Hematopoietic multipotent progenitor cell treated with erythropoietin and hydrocortisone succinate and interleukin-3 and kit ligand, for 8 days (in vitro differentiated cells): Measurements from ENCODE around the gene QRICH2.
"Not testable (repeated sequence)": the region's sequence is repeated elsewhere in the genome, so short reads cannot be mapped to it uniquely, and the experiment has no call there.

Source experiments
- DNase-seq: peaks from one replicate; pipeline ENCODE4 v3.0.0-alpha.2; 2015

The QRICH2 gene

DNA sequence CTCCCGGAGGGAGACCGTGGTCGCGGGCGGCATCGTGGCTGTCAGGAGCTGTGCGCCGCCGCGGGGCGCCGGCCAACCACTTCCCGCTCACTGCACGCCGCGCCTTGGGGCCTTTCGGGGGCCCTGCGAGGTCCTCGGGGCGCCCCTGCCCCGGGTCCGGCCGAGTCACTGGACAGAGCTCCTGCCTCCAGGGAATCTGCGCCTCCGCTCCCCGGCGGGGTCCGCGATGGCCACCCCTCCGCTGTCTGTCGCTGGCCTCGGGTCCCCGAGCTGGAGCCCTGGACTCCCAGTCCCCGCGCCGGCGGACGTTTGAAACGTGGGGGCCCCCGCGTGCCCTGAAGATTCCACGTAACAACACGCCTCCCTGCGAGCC is at the start of gene QRICH2:
QRICH2 (minus strand) TSS at position 311 of the 373 bp plus-strand sequence; CDS start at position 33, 278 bp downstream.
- DNase-seq: no peak

DNA sequence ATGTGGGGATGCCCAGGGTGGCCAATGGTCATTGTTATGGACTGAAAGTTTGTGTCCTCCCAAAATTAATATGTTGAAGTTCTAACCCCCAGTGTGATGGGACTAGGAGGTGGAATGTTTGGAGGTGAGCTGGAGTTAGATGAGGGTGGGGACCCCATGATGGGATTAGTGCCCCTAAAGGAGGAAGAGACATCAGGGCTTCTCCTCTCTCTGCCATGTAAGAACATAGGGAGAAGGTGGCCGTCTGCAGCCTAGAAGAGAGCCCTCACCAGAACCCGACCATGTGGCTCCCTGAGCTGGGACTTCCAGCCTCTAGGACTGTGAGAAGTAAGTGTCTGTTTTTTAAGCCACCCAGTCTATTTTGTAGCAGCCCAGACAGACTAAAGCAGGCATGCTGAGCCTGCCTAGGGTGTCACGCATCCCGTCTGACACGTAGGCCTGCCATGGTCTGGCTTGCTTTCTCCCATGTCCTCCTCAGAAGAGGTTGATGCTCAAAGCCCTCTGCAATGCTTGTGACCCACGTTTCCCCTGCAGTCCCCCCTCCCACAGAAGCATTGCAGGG is 49.6 kb upstream of the QRICH2 start:
- DNase-seq: no peak

DNA sequence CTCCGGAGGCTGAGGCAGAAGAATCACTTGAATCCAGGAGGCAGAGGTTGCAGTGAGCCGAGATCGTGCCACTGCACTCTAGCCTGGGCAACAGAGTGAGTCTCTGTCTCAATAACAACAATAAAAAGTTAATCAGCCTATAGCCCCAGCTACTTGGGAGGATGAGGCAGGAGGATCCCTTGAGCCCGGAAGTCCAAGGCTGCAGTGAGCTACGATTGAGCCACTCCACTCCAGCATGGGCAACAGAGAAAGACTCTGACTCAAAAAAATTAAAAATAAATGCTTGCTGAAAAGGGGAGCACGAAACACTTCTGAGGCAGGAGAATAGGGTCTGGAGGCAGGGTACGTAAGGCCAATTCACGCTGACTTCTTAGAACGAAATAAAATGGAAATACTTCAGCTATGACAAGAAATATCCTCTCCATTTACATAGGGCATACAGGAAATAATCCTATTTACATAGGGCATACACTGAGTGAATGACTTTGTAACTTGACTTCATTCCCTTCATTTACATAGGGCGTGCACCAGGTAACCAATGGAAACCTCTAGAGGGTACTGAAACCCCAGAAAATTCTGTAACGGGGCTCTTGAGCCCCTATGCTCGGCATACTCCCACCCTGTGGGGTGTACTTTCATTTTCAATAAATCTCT is 48.9 kb upstream of the QRICH2 start:
- no peak for DNase-seq

DNA sequence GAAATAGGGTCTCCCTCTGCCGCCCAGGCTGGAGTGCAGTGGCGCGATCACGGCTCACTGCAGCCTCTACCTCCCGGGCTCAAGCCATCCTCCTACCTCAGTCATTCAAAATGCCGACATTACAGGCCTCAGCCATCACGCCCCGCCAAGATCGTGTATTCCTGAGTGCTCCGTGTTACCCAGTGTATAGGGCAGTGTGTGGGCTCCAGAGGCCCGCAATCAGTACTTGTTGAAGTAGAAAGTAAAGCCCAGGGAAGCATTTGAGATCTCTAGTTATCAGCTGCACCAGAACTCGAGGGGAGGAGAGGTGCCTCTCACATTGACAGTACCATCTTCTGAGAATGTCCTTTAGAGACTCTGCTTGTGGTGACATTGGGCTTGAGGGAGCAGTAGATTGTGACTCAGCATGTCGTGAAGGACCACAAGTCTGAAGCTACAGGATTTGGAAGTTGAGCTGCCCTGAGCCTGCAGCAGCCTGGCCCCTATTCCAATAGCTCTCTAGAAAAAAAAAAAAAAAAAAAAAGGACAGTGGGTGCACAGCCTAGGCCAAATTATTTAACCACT is 46.8 kb upstream of the QRICH2 start:
- DNase-seq: peak; percentile 99

DNA sequence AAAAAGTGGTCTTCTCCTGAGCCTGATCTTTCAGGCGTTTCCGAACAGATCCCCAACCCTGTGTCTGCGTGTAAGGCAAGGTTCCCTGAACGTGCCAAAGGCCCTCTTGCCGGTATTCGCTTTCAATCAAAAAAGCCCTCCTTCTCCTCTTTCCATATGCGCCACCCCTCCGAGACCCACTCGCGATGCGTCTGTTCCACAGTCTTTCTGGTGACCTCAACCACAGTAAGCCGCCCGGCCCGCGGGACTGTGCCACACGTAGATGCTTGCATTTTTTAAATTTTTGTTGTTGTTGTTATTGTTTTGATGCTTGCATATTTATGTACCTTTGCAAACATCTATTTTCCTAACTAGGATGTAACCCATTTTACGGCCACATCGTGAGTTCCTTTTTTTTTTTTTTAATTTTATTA is 46.2 kb upstream of the QRICH2 start:
- no peak for DNase-seq

DNA sequence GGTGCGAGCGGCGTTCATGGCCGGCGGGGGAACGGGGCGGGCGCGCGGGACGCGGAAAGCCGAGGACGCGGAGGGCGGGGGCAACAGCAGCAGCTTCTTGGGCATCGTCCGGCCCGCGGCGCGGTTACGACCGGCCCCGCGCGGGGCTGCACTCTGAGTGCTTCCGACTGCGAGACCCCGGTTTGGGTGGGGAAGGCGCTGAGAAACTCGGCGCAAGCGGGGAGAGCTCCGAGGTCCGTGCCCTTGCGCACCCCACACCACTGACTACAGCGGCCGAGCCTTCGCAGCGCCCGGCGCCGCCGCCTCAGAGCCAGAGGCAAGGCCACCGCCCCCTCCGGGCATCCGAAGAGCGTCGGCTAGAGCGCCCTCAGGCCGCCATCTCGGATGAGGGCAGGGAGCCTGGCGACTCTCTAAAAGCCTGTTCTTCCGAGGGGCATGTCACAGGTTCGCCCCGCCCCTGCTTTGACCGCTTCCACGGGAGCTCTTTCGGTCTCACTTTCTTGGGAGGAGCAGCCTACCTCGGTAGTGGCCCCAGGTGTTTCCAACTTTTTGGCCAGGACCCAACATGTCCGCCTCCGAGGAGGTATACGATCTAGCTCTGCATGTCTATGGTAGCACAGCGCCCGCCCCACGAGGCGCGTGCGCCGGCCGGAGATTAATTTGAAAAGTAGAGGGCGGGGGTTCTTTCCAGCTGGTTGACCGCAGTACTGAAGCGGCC is 45.7 kb upstream of the QRICH2 start, which contains the start of gene PRPSAP1:
PRPSAP1 (minus strand) TSS at position 318 of the 718 bp plus-strand sequence; CDS start at position 105, 213 bp downstream.
- peak; percentile 92 for DNase-seq

GRCh38 chr17:76353004-76353598 is 45.0 kb upstream of the QRICH2 start:
- no peak for DNase-seq

- no peak for DNase-seq
Observed at GRCh38 chr17:76351526-76352071, 43.5 kb upstream of the QRICH2 start.

DNA sequence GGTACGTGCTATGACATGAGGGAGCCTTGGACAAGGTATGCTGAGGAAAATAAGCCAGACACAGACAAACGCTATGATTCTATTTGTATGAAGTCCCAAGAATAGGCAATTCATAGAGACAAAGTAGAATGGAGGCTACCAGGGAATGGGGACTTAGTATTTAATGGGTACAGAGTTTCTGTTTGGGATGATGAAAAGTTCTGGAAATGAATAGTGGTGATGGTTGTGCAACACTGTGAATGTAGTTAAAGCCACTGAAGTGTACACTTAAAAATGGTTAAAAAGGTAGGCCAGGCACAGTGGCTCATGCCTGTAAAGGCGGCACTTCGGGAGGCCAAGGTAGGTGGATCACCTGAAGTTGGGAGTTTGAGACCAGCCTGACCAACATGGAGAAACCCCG is 42.4 kb upstream of the QRICH2 start:
- no peak for DNase-seq

- not testable (repeated sequence) for DNase-seq
Observed at GRCh38 chr17:76346936-76347335, 38.9 kb upstream of the QRICH2 start.

GRCh38 chr17:76345377-76345974 is 37.4 kb upstream of the QRICH2 start:
- no peak for DNase-seq

- DNase-seq: no peak
Observed at GRCh38 chr17:76343106-76343505, 35.0 kb upstream of the QRICH2 start.

DNA sequence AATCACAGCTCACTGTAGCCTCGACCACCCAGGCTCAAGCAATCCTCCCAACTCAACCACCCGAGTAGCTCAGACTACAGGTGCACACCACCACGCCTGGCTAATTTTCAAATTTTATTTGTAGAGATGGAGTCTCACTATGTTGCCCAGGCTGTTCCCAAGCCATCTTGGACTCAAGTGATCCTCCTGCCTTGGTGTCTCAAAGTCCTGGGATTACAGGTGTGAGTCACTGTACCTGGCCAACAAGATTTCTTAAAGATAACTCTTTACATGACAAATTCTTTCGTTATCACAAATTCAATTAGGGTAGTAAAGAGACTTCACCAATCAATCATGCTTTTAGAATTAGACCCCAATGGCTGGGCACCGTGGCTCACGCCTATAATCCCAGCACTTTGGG is 33.2 kb upstream of the QRICH2 start:
- DNase-seq: no peak

DNA sequence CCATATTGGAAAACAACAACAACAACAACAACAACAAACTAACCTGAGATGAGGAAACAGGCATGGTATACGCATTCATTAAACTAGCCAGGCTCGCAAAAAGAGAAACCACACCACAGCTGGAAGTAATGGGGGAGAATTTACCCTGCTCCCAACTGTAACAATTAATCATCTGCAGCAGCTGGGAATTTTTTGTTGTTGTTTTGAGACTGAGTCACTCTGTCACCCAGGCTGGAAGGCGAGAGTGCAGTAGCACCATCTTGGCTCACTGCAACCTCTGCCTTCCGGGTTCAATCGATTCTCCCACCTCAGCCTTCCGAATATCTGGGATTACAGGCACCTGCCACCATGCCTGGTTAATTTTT is 29.3 kb upstream of the QRICH2 start:
- no peak for DNase-seq

GRCh38 chr17:76336756-76337412 is 28.8 kb upstream of the QRICH2 start:
- no peak for DNase-seq

GRCh38 chr17:76335716-76336381 is 27.8 kb upstream of the QRICH2 start:
- DNase-seq: no peak

GRCh38 chr17:76333673-76334505 is 25.8 kb upstream of the QRICH2 start:
- no peak for DNase-seq

GRCh38 chr17:76331083-76331482 is 23.0 kb upstream of the QRICH2 start:
- no peak for DNase-seq

- DNase-seq: no peak
Observed at GRCh38 chr17:76329664-76330063, 21.6 kb upstream of the QRICH2 start.

- DNase-seq: no peak
Observed at GRCh38 chr17:76327696-76328095, 19.6 kb upstream of the QRICH2 start.

DNA sequence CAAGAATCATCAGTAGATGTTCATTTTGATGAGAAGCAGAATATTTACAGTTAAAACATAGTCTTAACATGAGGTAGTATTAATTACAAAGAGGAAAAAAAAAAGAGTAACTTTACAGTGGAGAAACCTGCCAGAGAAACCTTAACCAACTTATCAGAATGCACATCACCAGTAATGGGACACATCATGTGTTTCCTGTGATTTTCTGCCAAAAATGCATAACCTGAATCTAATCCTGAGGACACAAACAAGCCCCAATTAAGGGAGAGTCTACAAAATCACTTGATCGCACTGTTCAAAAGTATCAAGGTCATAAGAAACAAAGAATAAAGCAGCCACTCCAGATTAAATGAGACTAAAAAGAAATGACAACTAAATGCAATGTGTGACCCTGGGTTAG is 18.2 kb upstream of the QRICH2 start:
- no peak for DNase-seq
